Urothelium cell line (cell line): ENCODE measurements around the gene THSD7A.
A peak's percentile ranks its signal among the peaks of the same experiment; 100 is the strongest.

Source experiments
- DNase-seq: peaks from one replicate; pipeline ENCODE4 v3.0.0; 2011; ENCODE audit warnings: low spot score, mixed read lengths
- FAIRE-seq: peaks from 2 replicates; lab custom pipeline; 2011; peaks lifted over from hg19 to GRCh38; lab: Jason Lieb, UNC

THSD7A gene

DNA sequence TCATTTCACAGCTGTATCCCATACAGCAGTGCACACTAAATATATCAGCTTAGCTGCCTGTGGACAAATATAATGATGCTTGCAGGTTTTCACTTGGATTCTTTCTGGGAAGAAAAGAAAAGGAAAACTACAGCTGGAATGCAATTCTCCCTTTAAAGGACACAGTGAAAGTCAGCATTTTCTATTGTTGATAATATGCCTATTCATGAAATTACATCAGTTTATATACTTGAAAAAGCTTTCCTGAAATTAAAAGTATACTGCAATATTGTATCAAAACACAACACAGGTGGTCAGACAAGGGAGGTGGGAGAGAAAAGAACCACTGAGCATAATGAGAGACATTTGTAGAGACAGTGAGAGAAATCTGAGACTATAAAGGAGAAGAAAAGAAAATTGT, 20.3 kb downstream of the THSD7A start:
- FAIRE-seq (no peak), DNase-seq (no peak)

DNA sequence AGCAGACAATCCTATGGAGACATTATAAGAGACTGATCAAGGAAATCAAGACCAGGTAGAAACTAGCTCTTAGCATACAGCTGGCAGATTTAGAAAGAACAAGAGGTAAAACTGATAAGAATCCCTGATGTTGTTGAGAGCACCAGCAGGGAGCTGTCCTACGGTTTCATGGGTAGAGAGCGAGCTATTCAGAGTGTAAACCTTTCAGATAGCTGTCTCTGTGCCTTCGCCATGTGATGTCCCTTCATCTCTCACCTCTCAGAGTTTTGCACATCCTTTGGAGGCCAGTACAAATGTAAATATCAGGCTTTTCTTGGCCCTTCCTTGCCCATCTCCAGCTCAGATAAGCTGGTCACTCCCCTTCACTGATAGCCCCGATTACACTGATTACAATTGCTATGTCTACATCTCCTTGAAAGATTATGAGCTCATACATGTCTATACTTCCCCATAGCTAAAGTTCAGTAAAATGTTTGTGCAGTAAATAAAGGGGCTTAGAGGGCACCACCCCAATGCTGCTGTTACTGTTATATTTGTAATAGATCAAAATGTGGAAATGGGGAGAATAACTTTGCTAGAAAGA, 21.9 kb downstream of the THSD7A start:
- FAIRE-seq (no peak), DNase-seq (no peak)

DNA sequence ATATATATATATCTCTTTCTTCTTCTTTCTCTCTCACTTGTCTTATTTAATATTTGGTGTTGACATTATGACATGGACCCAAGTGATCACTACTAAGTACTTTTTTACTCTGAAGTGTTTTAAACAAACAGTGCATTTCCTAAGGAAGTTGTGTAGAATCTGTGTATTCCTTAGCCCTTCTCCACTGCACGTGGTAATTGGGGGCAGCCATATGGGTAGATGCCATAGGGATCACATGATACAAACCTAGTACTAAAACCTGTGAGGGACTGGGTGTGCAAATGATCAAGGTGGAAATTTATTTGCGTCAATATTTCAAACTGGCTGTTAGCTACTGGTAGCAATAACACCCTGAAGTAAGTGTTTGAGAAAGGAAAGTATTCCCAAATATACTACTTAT, 25.0 kb downstream of the THSD7A start:
- FAIRE-seq, result no peak

DNA sequence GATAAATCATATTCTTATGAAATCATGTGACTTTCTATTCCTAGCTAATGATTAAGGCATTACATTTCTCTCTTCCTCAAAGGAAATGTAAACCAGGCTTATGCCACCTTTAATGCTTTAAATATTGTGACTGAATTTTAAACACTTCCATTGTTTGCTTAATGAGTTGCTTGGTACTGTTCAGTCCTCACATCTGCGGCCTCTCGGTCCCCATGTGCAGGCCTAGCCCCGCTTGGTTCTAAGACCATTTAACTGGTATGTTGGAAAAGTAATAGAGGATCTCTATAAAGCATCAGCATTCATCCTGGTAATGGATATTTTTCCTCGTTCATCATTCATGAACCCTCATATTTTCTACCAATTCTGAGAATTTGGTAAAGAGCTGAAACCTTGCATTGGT, 27.4 kb downstream of the THSD7A start:
- DNase-seq (no peak), FAIRE-seq (no peak)

More for the DNA sequence above, 25.0 kb downstream of the THSD7A start:
- no peak for DNase-seq

DNA sequence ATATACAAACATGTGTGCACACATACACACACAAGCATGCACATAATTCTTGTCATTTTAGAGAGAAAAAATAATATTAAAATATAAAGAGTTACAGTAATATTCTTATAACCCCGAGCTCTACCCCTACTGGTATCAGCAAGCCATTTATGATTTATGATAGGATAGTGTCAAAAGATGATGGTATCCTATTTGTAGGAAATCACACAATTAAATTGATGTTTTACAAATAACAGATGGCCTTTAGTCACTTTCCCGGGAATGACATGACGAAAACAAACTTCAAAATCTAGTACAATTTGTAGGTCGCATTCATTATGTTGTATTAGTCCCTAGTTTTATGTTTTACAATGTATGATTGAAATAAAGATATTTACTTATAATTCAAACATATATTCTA, 36.8 kb downstream of the THSD7A start:
- no peak for DNase-seq
- FAIRE-seq, result no peak

DNA sequence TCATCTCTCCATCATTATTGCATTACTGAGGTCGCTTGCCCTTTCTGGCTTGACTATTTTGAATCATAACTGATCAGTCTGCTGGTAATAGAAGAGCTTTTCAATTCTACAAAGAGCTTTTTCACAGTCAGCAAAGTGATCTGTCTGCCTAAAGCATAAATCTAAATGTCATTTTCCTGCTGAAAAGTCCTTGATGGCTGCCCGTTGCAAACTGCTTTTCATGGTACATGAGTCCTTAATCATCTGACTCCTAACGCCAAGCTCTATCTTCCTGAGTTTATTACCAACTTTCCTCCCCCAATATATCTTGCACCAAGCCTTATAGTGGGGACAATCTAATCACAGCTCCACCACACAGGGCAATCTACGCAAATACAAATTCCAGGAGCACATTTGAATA, 39.8 kb downstream of the THSD7A start:
- no peak for DNase-seq
- no peak for FAIRE-seq

DNA sequence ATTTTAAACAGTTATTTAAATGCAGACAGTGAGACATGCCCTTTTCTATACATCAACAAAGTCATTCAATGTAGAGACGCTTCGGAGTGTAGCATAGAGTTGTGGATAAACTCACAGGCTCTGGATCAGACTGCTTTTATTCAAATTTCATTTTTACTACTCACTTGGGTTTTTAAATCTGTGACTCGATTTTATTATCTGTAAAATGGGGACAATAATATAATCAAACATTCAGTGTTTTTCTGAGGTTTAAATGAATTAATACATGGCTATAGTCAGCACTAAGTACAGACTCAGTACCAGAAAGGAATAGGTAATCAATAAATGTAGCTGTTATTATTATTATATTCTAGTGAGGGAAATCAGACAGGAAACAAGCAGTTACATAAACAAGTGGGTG, 43.4 kb downstream of the THSD7A start:
- no peak for FAIRE-seq
- DNase-seq, result no peak

DNA sequence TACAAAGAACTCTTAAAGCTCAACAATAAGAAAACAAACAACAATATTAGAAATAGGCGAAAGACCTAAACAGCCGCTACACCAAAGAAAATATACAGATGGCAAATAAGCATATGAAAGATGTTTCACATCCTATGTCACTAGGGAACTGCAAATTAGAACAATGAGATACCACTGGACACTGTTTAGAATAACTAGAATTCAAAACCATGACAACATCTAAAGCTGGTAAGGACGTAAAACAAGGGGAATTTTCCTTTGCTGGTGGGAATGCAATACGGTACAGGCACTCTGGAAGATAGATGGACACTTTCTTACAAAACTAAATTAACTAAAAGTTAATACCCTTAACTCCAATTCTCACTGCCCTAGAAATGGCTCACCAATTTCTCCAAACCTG, 44.5 kb downstream of the THSD7A start:
- no peak for FAIRE-seq
- DNase-seq, result no peak

DNA sequence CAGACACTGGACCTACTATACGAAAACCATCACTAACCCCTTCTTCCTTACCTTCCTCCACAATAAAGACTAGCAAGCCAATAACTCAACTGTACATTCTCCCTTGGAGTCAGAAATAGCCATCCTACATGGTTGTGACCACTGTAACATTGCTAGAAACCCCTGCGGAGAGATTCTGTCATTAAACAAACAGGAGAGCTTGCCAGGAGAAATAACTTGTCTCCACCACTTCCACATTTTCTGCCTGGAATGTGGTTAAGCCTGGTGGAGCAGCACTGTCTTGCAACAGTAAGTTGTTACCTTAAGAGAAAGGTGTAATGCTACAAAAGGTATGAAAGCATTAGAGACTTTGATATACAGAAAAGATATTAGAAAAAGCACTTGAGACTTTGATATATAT, 45.8 kb downstream of the THSD7A start:
- no peak for FAIRE-seq
- DNase-seq, result peak; percentile 38

DNA sequence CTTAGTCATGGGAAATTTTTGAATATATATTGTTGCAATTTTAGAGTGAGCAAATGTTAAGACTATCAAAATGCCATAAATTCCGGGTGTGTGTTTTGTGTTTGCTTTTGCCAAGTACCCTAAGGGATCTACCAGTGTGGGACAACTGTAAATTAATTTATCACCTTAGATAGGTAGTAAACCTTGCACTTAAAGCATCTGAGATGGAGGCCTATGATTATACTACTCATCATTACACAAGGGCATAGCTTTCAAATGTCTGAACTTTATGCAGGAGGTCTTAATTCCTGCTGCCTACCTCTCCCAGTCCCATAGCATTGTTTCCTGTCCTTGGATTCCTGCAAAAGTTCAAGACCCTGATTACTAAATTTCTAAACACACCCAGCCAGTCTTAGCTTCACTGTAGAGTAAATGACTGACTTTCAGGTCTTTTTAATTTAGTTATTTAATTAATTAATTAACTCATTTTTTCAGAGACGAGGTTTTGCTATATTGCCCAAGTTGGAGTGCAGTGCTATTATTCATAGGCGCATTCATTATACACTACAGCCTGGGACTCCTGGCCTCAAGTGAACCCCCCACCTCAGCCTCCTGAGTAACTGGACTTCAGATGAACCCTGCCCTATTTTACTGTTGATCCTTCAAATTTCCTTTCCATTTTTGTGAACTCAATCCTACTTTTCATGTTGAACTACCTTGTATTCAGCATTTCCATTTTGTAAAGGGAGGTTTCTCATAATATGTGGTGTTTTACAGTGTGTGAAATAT, 47.0 kb downstream of the THSD7A start:
- DNase-seq, result no peak
- FAIRE-seq, result peak; percentile 27

DNA sequence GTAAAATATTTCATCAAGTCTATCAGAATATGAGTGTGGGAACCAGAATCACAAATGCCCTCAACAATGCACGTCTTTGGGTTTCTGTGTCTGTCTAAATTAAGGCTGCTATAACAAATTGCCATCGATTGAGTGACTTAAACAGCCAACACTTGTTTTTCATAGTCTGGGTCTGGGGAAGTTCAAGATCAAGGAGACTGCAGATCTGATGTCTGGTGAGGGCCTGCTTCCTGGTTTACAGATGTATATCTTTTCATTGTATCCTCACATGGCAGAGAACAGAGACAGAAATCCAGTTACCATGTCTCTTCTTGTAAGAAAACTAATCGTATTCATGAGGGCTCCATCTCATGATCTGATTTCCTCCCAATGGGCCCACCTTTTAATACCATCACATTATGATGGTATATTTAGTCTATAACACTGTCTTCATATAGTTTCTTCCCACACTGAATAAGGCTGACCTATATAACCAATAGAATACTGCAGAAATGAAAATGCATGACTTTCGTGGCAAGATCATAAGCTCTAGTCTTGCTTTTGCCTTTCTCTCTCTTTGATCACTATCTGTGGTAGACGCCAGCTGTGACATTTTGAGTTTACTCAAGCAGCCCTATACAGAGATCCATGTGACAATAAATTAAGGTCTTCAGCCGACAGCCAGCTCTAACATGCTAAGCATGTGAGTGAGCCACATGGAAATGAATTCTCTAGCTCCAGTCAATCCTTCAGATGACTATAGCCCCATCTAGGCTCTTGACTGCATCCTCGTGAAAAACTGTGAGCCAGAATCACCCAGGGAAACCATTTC, 51.9 kb downstream of the THSD7A start:
- FAIRE-seq (no peak), DNase-seq (no peak)

DNA sequence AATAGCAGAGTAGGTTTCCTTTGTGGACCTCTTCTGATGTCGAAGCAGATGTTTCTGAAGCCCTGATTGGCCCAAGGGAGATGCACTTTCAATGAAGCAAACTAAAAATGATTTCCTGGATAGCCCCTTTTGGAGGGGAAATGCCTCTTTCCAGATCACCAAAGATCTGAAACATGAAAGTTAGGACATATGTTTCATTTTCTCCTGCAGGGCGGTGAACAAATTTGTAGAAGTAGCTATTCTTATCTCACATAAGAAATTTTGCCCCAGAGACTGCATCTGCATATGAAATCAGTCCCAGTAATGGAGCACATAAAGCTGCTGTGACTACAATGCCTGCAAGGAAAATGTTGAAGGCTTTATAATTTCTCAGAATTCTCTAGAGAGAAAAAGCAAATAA, 56.0 kb downstream of the THSD7A start:
- DNase-seq, result no peak
- FAIRE-seq, result no peak

DNA sequence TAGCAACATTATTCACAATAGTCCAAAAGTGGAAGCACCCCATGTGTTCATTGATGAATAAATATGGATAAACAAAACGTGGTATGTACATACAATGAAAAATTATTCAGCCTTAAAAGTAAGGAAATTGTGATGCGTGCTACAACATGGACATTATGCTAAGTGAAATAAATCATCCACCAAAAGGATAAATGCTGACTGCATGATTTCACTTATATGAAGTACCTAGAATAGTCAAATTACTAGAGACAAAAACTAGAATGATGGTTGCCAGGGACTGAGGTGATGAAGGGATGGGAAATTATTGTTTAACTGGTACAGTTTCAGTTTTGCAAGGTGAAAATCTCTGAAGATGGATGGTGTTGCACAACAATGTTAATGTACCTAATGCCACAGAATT, 56.6 kb downstream of the THSD7A start:
- peak; percentile 5 for FAIRE-seq
- DNase-seq, result no peak

DNA sequence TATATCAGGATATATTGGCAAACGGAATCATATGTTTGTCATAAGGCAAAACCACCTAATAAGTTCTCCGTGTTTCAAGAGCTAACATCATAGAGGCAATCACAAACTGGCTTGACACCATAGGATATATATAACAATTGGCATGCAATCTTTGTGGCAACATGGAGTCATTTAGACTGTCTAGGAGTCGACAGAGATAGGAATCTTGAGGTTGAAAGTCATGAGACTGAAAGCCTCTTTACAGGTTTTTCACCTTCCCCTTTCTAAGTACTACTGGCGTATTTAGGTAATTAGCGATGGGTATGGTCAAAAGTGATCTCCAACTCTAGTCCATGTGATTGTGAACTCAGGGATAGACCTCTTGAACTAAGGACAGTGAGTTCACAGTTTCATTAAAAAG, 63.7 kb downstream of the THSD7A start:
- DNase-seq (no peak), FAIRE-seq (no peak)

DNA sequence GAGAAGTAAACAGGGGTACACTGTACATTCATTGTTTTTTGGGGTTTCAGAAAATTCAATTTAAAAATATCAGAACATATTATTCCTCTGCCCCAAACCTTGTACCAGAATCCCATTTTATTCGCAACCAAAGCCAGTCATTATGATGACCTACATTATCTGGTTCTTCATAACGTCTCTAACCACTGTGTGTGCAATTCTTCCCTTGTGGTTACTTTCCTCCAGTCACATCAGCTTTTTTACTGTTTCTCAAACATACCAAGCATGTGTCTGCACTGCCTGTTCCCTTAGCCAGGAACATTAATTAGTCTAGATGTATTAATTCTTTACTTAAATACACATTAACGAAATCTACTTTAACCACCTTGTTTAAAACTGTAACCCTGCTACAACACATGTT, 64.8 kb downstream of the THSD7A start:
- no peak for DNase-seq

DNA sequence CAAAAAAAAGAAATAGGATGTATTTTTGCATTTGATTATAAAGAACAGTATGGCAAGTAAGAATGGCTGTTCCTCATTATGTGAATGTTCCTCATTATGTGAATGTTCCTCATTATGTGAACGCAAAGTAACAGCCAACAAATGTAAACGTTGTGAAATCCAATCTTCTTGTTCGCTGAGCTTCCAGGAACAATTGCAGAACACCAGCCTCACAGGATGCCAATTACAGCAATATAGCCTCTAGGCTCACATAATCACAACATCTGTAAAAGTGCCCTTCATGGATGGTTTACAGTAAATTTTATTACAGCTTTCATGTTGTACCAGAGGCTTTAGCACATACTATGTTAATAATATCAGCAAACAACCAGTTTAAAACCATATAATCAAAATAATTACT, 71.6 kb downstream of the THSD7A start:
- no peak for FAIRE-seq
- no peak for DNase-seq

More for the DNA sequence above, 64.8 kb downstream of the THSD7A start:
- FAIRE-seq, result no peak

DNA sequence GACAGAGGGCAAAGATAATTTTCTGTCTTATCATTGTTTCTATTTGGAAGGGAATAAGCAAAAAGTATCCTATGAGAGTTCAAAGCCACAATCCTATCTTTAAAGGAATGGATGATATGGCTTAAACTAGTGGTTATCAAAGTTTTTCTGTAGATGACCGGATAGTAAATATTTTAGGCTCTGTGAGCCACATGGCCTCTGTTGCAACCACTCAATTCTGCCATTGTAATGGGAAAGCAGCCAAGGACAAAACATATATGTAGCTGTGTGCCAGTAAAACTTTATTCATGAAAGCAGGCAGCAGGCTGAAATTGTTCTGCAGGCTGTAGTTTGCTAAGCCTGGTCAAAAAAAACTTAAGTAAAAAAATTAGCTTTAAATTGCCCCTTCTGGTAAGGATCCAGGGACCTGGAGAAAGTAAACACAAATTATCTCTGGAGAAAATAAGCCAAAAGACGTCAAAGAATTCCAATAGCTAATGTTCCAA, 73.3 kb downstream of the THSD7A start:
- DNase-seq, result no peak
- FAIRE-seq, result no peak

DNA sequence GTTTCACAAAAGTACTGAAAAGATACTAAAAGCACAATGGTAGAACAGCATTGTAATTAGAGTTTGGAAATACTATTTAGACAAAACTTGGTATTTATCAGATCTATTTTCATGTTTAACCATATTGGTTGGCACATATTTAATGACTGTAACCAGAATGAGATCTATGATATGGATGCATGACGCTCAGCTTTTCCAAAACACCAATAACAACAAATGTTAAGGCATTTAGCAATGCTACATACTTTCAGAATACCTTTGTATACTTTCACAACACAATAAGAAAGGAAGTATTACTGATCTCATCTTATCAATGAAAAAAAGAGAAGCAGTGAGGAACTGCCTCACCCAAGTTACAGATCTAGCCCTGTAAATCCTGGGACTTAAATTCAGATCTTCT, 74.8 kb downstream of the THSD7A start:
- no peak for FAIRE-seq
- no peak for DNase-seq

DNA sequence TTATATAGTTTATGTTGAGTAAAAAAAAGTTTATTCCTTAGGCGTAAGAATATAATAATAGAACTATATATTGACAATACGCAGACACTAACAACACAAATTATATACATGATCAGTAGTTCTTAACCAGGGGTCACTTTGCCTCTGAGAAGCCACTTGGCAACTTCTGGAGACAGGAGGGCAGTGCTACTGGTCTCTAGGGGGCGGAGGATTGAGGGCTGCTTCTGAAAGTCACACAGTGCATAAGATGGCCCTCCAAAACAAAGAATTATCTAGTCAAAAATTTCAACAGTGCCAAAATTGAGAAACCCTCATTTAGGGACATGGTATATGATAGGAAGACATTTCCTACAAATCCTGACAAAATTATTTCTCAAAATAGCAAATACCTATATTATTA, 77.1 kb downstream of the THSD7A start:
- FAIRE-seq (no peak), DNase-seq (no peak)

DNA sequence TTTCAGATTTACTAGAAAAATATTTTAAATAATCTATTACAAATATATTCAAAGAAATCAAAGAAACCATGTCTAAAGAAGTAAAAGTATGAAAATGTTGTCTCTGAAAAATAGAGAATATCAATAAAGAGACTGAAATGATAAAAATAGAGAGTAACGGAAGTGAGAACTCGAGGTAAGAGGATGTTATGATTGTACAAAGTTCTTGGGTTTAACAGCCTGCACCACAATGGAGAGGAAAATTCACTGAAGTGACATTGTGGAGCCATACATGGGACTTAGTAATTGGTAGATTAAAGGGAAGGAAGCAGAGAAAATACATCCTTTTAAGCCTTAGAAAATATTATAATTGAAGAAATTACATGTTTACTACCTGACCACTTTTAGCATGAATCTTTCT, 77.9 kb downstream of the THSD7A start:
- FAIRE-seq, result no peak
- no peak for DNase-seq

DNA sequence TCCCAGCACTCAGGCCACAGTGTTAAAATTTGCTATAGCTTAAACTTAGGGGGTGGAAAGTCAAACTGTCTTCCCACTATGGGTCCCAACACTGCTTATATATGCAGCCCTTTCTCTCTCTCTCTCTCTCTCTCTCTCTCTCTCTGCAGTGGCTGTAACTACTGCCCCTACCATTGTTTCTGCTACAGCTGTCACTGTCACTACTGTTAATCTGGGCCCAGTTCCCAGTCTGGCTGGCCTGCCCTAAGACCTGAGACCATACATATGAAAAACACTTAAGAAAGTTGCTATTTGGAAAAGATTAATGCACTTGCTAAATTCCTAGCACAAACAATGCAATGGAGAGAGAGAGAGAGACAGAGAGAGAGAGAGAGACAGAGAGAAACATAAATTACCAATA, 78.6 kb downstream of the THSD7A start:
- no peak for DNase-seq
- FAIRE-seq, result no peak
